Measurements from ENCODE around the gene LRFN3.

DNA sequence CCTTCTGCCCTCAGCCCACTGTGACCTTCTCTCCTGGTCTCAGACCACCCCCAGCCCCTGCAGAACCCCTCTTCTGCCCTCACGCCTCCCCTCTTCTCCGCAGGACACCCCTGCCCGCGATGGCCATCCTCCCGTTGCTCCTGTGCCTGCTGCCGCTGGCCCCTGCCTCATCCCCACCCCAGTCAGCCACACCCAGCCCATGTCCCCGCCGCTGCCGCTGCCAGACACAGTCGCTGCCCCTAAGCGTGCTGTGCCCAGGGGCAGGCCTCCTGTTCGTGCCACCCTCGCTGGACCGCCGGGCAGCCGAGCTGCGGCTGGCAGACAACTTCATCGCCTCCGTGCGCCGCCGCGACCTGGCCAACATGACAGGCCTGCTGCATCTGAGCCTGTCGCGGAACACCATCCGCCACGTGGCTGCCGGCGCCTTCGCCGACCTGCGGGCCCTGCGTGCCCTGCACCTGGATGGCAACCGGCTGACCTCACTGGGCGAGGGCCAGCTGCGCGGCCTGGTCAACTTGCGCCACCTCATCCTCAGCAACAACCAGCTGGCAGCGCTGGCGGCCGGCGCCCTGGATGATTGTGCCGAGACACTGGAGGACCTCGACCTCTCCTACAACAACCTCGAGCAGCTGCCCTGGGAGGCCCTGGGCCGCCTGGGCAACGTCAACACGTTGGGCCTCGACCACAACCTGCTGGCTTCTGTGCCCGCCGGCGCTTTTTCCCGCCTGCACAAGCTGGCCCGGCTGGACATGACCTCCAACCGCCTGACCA, 3.3 kb downstream of the LRFN3 start:
- TF ChIP-seq CTCF (conservative IDR thresholded peaks at IDR 0.05 in 1 of 2, IDR thresholded peaks at IDR 0.05 in 1 of 2; ENCODE audit: low read depth in 1 of 2, low read length in 2 of 2) (no peak), EZH2 (IDR thresholded peaks at IDR 0.05; ENCODE audit: low read length, missing control alignments) (no peak)

Measured in fibroblast of lung (primary cell).